GM12878 (cell line): ENCODE results near the gene CYB561A3. TPM values are rescaled to one million over a fixed set of nuclear protein-coding genes. Genes with fewer than 3 reads are reported as not detected.
A peak's percentile ranks its signal among the peaks of the same experiment; 100 is the strongest.

Experiments
- ATAC-seq: fragments of 200-7000 bp; cut with Tn5 transposase; 3 replicates; pipeline ENCODE4 v1.9.1; 2020; ENCODE audit warnings: mild to moderate bottlenecking, moderate library complexity
- BruUV-seq: library from RNA; stranded (reverse); fragments of 400-500 nt; replicated peaks from 2 replicates; lab custom pipeline; 2021; lab: Mats Ljungman, UMichigan
- CTCF ChIA-PET: fragments of 300-600 bp; sonication (Branson Sonifier 250); formaldehyde crosslinking; extraction: SDS; loops from one replicate; lab custom pipeline; 2021; ENCODE audit warnings: inconsistent platforms; lab: Yijun Ruan, JAX
- POLR2A ChIA-PET: fragments of 350-600 bp; formaldehyde crosslinking; extraction: SDS; loops from one replicate; lab custom pipeline; 2021; ENCODE audit warnings: inconsistent platforms; lab: Charles Lee
- RAD21 ChIA-PET: fragments of 300-600 bp; sonication (Branson Sonifier 250); formaldehyde crosslinking; loops from one replicate; lab custom pipeline; 2023; ENCODE audit warnings: antibody characterized with exemption; ENCODE audit not compliant: unreplicated experiment; lab: Charles Lee
- SMC1A ChIA-PET: fragments of 300-600 bp; sonication (Branson Sonifier 250); formaldehyde crosslinking; loops from one replicate; lab custom pipeline; 2023; ENCODE audit not compliant: unreplicated experiment, uncharacterized antibody; lab: Charles Lee
- DNase-seq: peaks from one replicate; pipeline ENCODE4 v3.0.0-alpha.2; 2011; ENCODE audit warnings: low read depth, low spot score
- FAIRE-seq: peaks from 3 replicates; lab custom pipeline; 2011; peaks lifted over from hg19 to GRCh38; lab: Jason Lieb, UNC
- H2AFZ ChIP-seq: 2 replicates; pipeline ENCODE4 v1.6.0; 2011; ENCODE audit warnings: low read depth, low read length, control low read depth; ENCODE audit not compliant: control insufficient read depth
- H3K27ac ChIP-seq: 2 replicates; pipeline ENCODE4 v1.5.1; 2011; ENCODE audit warnings: control low read depth; ENCODE audit not compliant: control insufficient read depth, insufficient read depth
- H3K27me3 ChIP-seq, 2 experiments: replicated peaks in 1 of 2; 2 replicates each; pipeline versions ENCODE4 v1.6.0 to v1.6.1; 2011; ENCODE audit warnings: low read length in 1 of 2; ENCODE audit not compliant: control insufficient read depth in 2 of 2, insufficient read depth in 2 of 2
- H3K36me3 ChIP-seq, 2 experiments: 2 replicates each; pipeline ENCODE4 v1.5.1; 2011; ENCODE audit warnings: low read length in 1 of 2; ENCODE audit not compliant: control insufficient read depth in 2 of 2, insufficient read depth in 2 of 2
- H3K4me1 ChIP-seq: 2 replicates; pipeline ENCODE4 v1.6.1; 2011; ENCODE audit warnings: mild to moderate bottlenecking, low read length, moderate library complexity, mixed read lengths; ENCODE audit not compliant: control insufficient read depth, insufficient read depth
- H3K4me2 ChIP-seq: 2 replicates; pipeline ENCODE4 v1.6.0; 2011; ENCODE audit warnings: control low read depth; ENCODE audit not compliant: control insufficient read depth, insufficient read depth
- H3K4me3 ChIP-seq: fragments of 200-600 bp; sonication (generic); 2 replicates; pipeline ENCODE4 v1.5.1; 2016
- H3K79me2 ChIP-seq: 2 replicates; pipeline ENCODE4 v1.6.0; 2011; ENCODE audit warnings: low read length; ENCODE audit not compliant: control insufficient read depth, insufficient read depth
- H3K9ac ChIP-seq: 2 replicates; pipeline ENCODE4 v1.8.0; 2011; ENCODE audit warnings: low read length, control low read depth, mixed read lengths; ENCODE audit not compliant: control insufficient read depth, insufficient read depth
- H3K9me3 ChIP-seq: replicated peaks from 3 replicates; pipeline ENCODE4 v1.5.1; 2011; ENCODE audit warnings: mild to moderate bottlenecking, low read length; ENCODE audit not compliant: control insufficient read depth, insufficient read depth
- H4K20me1 ChIP-seq: 2 replicates; pipeline ENCODE4 v1.6.0; 2011; ENCODE audit not compliant: control insufficient read depth, insufficient read depth
- ATF7 ChIP-seq: fragments of 450-650 bp; IDR thresholded peaks from 2 replicates; pipeline ENCODE4 v1.6.1; 2016; ENCODE audit warnings: low read depth, mild to moderate bottlenecking
- CBX5 ChIP-seq: sonication (generic); IDR thresholded peaks from 2 replicates; pipeline ENCODE4 v1.6.1; 2016; ENCODE audit warnings: low read depth, moderate library complexity, mild to moderate bottlenecking, inconsistent platforms
- CHD2 ChIP-seq: IDR thresholded peaks from 2 replicates; pipeline ENCODE4 v1.6.1; 2011; ENCODE audit warnings: low read depth, low read length, improper control_type of control experiment, borderline replicate concordance
- CREM ChIP-seq: IDR thresholded peaks from 2 replicates; pipeline ENCODE4 v1.6.1; 2014; ENCODE audit warnings: antibody characterized with exemption, low read depth
- CTCF ChIP-seq, 3 experiments: IDR thresholded peaks in 2 of 3; conservative IDR thresholded peaks in 1 of 3; 2 replicates each; pipeline ENCODE4 v1.5.1; 2011; ENCODE audit warnings: low read depth in 3 of 3, low read length in 3 of 3, mild to moderate bottlenecking in 3 of 3, control low read depth in 2 of 3, moderate library complexity in 2 of 3, inconsistent platforms in 1 of 3, mixed read lengths in 1 of 3; ENCODE audit not compliant: control insufficient read depth in 2 of 3, insufficient read depth in 1 of 3; ENCODE audit errors: extremely low read depth in 1 of 3
- EZH2 ChIP-seq: IDR thresholded peaks from 2 replicates; pipeline ENCODE4 v1.6.1; 2012; ENCODE audit warnings: low read depth, mild to moderate bottlenecking, control low read depth, inconsistent platforms, low read length, borderline replicate concordance; ENCODE audit not compliant: control insufficient read depth
- KAT2A ChIP-seq: conservative IDR thresholded peaks from 2 replicates; pipeline ENCODE4 v1.6.1; 2011; ENCODE audit warnings: low read depth, low read length; ENCODE audit not compliant: control insufficient read depth
- PAX8 ChIP-seq: fragments of 450-650 bp; IDR thresholded peaks from 2 replicates; pipeline ENCODE4 v1.6.1; 2017; ENCODE audit warnings: mild to moderate bottlenecking, moderate library complexity
- POLR2AphosphoS5 ChIP-seq: IDR thresholded peaks from 2 replicates; pipeline ENCODE4 v1.6.1; 2011; ENCODE audit warnings: mild to moderate bottlenecking, low read length, inconsistent platforms
- RELA ChIP-seq: fragments of 450-650 bp; IDR thresholded peaks from 2 replicates; pipeline ENCODE4 v1.8.0; 2014; ENCODE audit warnings: borderline replicate concordance; ENCODE audit not compliant: partially characterized antibody
- RUNX3 ChIP-seq: IDR thresholded peaks from 2 replicates; pipeline ENCODE4 v1.6.1; 2012; ENCODE audit warnings: low read length, inconsistent platforms
- SMC3 ChIP-seq: IDR thresholded peaks from 2 replicates; pipeline ENCODE4 v1.6.1; 2011; ENCODE audit warnings: low read length, improper control_type of control experiment, borderline replicate concordance
- SP1 ChIP-seq: IDR thresholded peaks from one replicate; pipeline ENCODE4 v1.6.1; 2011; ENCODE audit warnings: low read depth, low read length
- SPI1 ChIP-seq: IDR thresholded peaks from 2 replicates; pipeline ENCODE4 v1.6.1; 2011; ENCODE audit warnings: low read depth, mild to moderate bottlenecking, low read length, moderate library complexity, borderline replicate concordance; ENCODE audit not compliant: insufficient read depth
- SRF ChIP-seq, 2 experiments: IDR thresholded peaks; 2 replicates each; pipeline ENCODE4 v1.6.1; 2011; ENCODE audit warnings: low read depth in 2 of 2, low read length in 2 of 2, mild to moderate bottlenecking in 1 of 2, moderate library complexity in 1 of 2
- TCF7 ChIP-seq: IDR thresholded peaks from 2 replicates; pipeline ENCODE4 v1.6.1; 2014; ENCODE audit warnings: antibody characterized with exemption, borderline replicate concordance
- ZNF274 ChIP-seq: IDR thresholded peaks from one replicate; pipeline ENCODE4 v1.8.0; 2011; ENCODE audit not compliant: insufficient read length, insufficient read depth
- whole genome bisulfite sequencing: methylation state at CpG from one replicate; pipeline ENCODE4 v1.1.6; 2016; ENCODE audit warnings: low lambda C conversion rate; ENCODE audit not compliant: insufficient replicate concordance, insufficient coverage; ENCODE audit errors: missing lambda C conversion rate; 5-methylcytosine and 5-hydroxymethylcytosine counted together
- in situ Hi-C: fragments of 300-500 bp; cut with MboI; formaldehyde crosslinking; loops from 9 replicates; pipeline ENCODE4 v1.14.3; 2018; ENCODE audit warnings: mixed read lengths
- intact Hi-C: fragments of 100-400 bp; cut with micrococcal nuclease; formaldehyde crosslinking; loops from one replicate; pipeline ENCODE4 v1.14.2; 2022; ENCODE audit not compliant: unreplicated experiment
- polyA plus RNA-seq, 11 experiments: library from polyadenylated mRNA; depleted of rRNA in 4 of 11; unstranded in 6 of 11; stranded (reverse) in 5 of 11; fragments of >200 nt; fragmentation: Nextera tagmentation in 4 of 11; fragmentation: Illumina TruSeq in 1 of 11; extraction: Ambion mirVana in 4 of 11; extraction: Trizol in 1 of 11; gene quantifications; 1 replicate in 1 of 11; 2 replicates in 10 of 11; pipeline versions ENCODE4 v1.2.1 to v1.2.3, GENCODE V29; 2011 to 2016; ENCODE audit warnings: inconsistent platforms in 2 of 11, missing spikeins in 2 of 11, low read depth in 1 of 11
- total RNA-seq, 4 experiments: library from RNA; depleted of rRNA in 3 of 4; stranded (reverse); fragments of >200 nt in 3 of 4; fragmentation: Illumina TruSeq in 1 of 4; extraction: Trizol in 1 of 4; gene quantifications; 2 replicates each; pipeline versions ENCODE4 v1.2.1 to v1.2.3, GENCODE V29; 2013 to 2021
- TF ChIP-seq, protein P1 (sequence below): fragments of 450-650 bp; IDR thresholded peaks from 2 replicates; pipeline ENCODE4 v1.6.1; 2018; ENCODE audit warnings: mild to moderate bottlenecking, low read depth, moderate library complexity; ENCODE audit not compliant: partially characterized antibody

Gene CYB561A3
- total and polyA plus RNA-seq, 10 of the 15 experiments (the other 5 are each of a cell fraction or from before 2014, with no cell fraction given): 40.1 to 169 (median 74.4) TPM

DNA sequence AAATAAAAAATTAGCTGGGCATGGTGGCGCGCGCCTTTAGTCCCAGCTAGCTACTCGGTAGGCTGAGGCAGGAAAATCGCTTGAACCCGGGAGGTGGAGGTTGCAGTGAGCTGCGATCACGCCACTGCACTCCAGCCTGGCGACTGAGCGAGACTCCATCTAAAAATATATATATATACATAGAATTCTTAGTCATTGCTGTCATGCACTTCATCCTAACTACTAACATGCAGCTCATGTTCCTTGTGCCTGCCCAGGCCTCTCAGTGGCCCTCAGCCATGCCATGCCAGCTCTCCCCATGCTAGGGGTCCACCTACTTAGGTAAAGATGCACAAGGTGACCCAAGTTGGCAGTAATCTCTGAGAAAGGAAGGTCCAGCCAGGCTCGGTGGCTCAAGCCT, 3.1 kb downstream of the CYB561A3 start:
- SMC1A ChIA-PET: interaction anchor here (0.8 to 12.8 kb wide), 4 partner anchors 12 to 375 kb away, joined by 3 to 243 read pairs (median 103); partner anchors contain the start of genes DDB1 and TKFC
- BruUV-seq: no TSS peak
- in situ Hi-C loops: no loop called here
- TF ChIP-seq TCF7 (no peak), RELA (no peak), SMC3 (no peak), SRF (IDR thresholded peaks at IDR 0.05; ENCODE audit: low read depth in 2 of 2, low read length in 2 of 2) (no peak), SPI1 (no peak), CTCF (IDR thresholded peaks at IDR 0.05 in 2 of 3, conservative IDR thresholded peaks at IDR 0.05 in 1 of 3; ENCODE audit: control insufficient read depth in 2 of 3, extremely low read depth in 1 of 3, insufficient read depth in 1 of 3, low read depth in 3 of 3, low read length in 3 of 3) (no peak), ZNF274 (no peak), ATF7 (no peak), SP1 (no peak), CHD2 (no peak), POLR2AphosphoS5 (no peak), EZH2 (no peak), CREM (no peak), CBX5 (no peak), PAX8 (no peak), KAT2A (no peak), RUNX3 (no peak)
- TF ChIP-seq, protein P1, sequence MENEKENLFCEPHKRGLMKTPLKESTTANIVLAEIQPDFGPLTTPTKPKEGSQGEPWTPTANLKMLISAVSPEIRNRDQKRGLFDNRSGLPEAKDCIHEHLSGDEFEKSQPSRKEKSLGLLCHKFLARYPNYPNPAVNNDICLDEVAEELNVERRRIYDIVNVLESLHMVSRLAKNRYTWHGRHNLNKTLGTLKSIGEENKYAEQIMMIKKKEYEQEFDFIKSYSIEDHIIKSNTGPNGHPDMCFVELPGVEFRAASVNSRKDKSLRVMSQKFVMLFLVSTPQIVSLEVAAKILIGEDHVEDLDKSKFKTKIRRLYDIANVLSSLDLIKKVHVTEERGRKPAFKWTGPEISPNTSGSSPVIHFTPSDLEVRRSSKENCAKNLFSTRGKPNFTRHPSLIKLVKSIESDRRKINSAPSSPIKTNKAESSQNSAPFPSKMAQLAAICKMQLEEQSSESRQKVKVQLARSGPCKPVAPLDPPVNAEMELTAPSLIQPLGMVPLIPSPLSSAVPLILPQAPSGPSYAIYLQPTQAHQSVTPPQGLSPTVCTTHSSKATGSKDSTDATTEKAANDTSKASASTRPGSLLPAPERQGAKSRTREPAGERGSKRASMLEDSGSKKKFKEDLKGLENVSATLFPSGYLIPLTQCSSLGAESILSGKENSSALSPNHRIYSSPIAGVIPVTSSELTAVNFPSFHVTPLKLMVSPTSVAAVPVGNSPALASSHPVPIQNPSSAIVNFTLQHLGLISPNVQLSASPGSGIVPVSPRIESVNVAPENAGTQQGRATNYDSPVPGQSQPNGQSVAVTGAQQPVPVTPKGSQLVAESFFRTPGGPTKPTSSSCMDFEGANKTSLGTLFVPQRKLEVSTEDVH: no peak
- TF ChIP-seq, all 136 proteins: peak for 0
- no peak for DNase-seq
- FAIRE-seq: no peak
- no peak for ATAC-seq
- no peak overlapping the region for H3K9ac ChIP-seq
- H3K79me2 ChIP-seq: peaks cover 51% of the 10 kb centered on the region
- no peaks in the 10 kb centered on the region for H4K20me1 ChIP-seq
- 63% methylated on average over 11 of the region's 11 CpGs for WGBS
- no peaks in the 10 kb centered on the region for H3K9me3 ChIP-seq
- ChIA-PET RAD21 (interaction anchor here (0.7 to 13.0 kb wide), 4 partner anchors 10 to 266 kb away, joined by 3 to 172 read pairs (median 57); partner anchors contain the start of genes DDB1 and TKFC), POLR2A (interaction anchor here (0.6 to 8.7 kb wide), 9 partner anchors 10 to 607 kb away, joined by 3 to 111 read pairs (median 6); partner anchors contain the start of genes DDB1, TKFC, TMEM216 and VPS37C), CTCF (interaction anchor here (1.9 to 23.9 kb wide), 4 partner anchors 10 to 34 kb away, joined by 6 to 387 read pairs (median 158); partner anchors contain the start of gene TMEM216)
- H3K4me1 ChIP-seq: peaks cover 39% of the 10 kb centered on the region
- peak overlapping the region; percentile 97 for H3K4me2 ChIP-seq
- H3K27ac ChIP-seq: peak overlapping the region; percentile 92
- peak overlapping the region; percentile 31; the same call in 1 of the 2 replicates for H3K4me3 ChIP-seq
- intact Hi-C loops: no loop called here
- no peaks in the 10 kb centered on the region for H3K27me3 ChIP-seq
- no peak overlapping the region for H2AFZ ChIP-seq
- peaks cover 1 to 10% of the 10 kb centered on the region in 2 experiments; a peak in 3 of 4 replicates for H3K36me3 ChIP-seq
